ENCODE measurements around the gene MLC1.
A peak's percentile ranks its signal among the peaks of the same experiment; 100 is the strongest.

MLC1 gene

GRCh38 chr22:50034126-50035081 lies 50.8 kb downstream of the MLC1 start:
- DNase-seq = no peak

GRCh38 chr22:50032941-50033601 lies 52.2 kb downstream of the MLC1 start:
- DNase-seq = no peak

- DNase-seq = no peak
Observed at GRCh38 chr22:50032109-50032871, 52.9 kb downstream of the MLC1 start.

GRCh38 chr22:50031189-50032091 lies 53.8 kb downstream of the MLC1 start:
- DNase-seq = no peak

- peak; percentile 93 to 94 for DNase-seq
Observed at GRCh38 chr22:50030297-50031188, 54.7 kb downstream of the MLC1 start.

GRCh38 chr22:50027639-50028537 lies 57.3 kb downstream of the MLC1 start:
- peak; percentile 69 to 75 for DNase-seq

- DNase-seq = no peak
Observed at GRCh38 chr22:50025993-50026392, 59.2 kb downstream of the MLC1 start.

GRCh38 chr22:50022171-50022819 lies 62.9 kb downstream of the MLC1 start:
- no peak for DNase-seq

- DNase-seq = no peak
Observed at GRCh38 chr22:50020606-50021005, 64.6 kb downstream of the MLC1 start.

GRCh38 chr22:50019316-50019715 lies 65.9 kb downstream of the MLC1 start:
- DNase-seq = peak; percentile 59 to 61

GRCh38 chr22:50018608-50019285 lies 66.5 kb downstream of the MLC1 start:
- DNase-seq = peak; percentile 45 to 55

GRCh38 chr22:50017701-50018224 lies 67.5 kb downstream of the MLC1 start:
- no peak for DNase-seq

GRCh38 chr22:50016988-50017700 lies 68.1 kb downstream of the MLC1 start:
- DNase-seq = peak; percentile 90 to 92

- DNase-seq = no peak
Observed at GRCh38 chr22:50016308-50016987, 68.8 kb downstream of the MLC1 start.

- peak in 1 of 2 experiments; percentile 41 for DNase-seq
Observed at GRCh38 chr22:50015451-50016307, 69.5 kb downstream of the MLC1 start.
